ENCODE results near the gene TNFRSF14. TPM values are rescaled to one million over a fixed set of nuclear protein-coding genes. Genes with fewer than 3 reads are reported as not detected.
A peak's percentile ranks its signal among the peaks of the same experiment; 100 is the strongest.

Gene TNFRSF14
- 10 to 100 TPM; 55.8 to 75.8 (median 67.8) TPM for total RNA-seq

DNA sequence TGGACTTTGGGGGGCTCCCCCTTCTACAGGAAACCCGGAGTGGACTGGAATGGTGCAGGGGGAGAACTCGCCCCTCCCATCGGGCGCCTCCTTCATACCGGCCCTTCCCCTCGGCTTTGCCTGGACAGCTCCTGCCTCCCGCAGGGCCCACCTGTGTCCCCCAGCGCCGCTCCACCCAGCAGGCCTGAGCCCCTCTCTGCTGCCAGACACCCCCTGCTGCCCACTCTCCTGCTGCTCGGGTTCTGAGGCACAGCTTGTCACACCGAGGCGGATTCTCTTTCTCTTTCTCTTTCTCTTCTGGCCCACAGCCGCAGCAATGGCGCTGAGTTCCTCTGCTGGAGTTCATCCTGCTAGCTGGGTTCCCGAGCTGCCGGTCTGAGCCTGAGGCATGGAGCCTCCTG lies at the start of gene TNFRSF14:
TNFRSF14 (plus strand) TSS at position 95 of the 401 bp plus-strand sequence; CDS start at position 389, 294 bp downstream.
- no peaks in the 10 kb centered on the region for H3K36me3 ChIP-seq
- TF ChIP-seq POLR2A (IDR thresholded peaks at IDR 0.05) (no peak), POLR2AphosphoS5 (IDR thresholded peaks at IDR 0.05) (peak in 1 of 3 donors; percentile 46)
- TF ChIP-seq, protein P1, sequence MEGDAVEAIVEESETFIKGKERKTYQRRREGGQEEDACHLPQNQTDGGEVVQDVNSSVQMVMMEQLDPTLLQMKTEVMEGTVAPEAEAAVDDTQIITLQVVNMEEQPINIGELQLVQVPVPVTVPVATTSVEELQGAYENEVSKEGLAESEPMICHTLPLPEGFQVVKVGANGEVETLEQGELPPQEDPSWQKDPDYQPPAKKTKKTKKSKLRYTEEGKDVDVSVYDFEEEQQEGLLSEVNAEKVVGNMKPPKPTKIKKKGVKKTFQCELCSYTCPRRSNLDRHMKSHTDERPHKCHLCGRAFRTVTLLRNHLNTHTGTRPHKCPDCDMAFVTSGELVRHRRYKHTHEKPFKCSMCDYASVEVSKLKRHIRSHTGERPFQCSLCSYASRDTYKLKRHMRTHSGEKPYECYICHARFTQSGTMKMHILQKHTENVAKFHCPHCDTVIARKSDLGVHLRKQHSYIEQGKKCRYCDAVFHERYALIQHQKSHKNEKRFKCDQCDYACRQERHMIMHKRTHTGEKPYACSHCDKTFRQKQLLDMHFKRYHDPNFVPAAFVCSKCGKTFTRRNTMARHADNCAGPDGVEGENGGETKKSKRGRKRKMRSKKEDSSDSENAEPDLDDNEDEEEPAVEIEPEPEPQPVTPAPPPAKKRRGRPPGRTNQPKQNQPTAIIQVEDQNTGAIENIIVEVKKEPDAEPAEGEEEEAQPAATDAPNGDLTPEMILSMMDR (IDR thresholded peaks at IDR 0.05): peak in 1 of 3 donors; percentile 16
- intact Hi-C loops (cut with DNase I; ENCODE audit: low total_unique reads): no loop called here
- H3K27me3 ChIP-seq: no peaks in the 10 kb centered on the region
- peaks cover 15 to 19% of the 10 kb centered on the region in 2 donors for H3K4me1 ChIP-seq
- H3K27ac ChIP-seq: peak within 1 kb of the TSS; percentile 95 to 99
- no peaks in the 10 kb centered on the region for H3K9me3 ChIP-seq
- peak in 1 of 2 donors; percentile 46 for DNase-seq (ENCODE audit: low spot score in 2 of 2)
- peak within 1 kb of the TSS; percentile 66 to 96 (median 74) for H3K4me3 ChIP-seq

DNA sequence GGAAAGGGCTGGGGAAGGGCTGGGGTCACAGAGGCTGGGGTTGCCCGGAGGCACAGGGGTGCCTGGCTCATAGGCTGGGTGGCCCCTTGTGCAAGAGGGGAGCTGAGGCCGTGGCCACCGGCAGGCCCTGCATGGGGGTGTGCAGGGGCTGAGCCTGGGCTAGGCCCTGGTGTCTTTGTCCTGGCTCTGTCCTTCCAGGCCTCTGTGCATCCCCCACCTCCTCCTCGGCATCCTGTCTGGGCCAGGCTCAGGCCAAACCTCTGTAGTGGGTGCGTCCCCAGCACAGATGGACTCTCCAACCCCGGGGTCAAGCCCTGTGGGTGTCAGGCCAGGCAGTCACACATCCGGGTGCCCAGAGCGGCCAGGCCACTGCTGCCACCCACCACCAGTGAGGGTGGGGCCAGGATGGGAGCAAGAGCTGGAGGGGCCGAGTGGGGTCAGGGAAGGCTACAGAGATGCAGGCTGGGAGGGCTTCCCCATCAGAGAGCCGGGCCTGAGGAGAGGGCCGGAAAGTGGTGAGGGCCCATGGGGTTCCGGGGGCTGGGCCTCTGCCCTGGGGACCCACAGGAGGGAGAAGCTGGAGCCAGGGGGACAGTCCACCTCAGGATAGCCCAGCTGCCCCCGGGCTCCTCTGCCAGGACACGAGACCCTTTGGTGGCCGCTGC lies 49.1 kb upstream of the TNFRSF14 start:
- intact Hi-C loops (cut with DNase I; ENCODE audit: low total_unique reads): no loop called here
- no peak for DNase-seq (ENCODE audit: low spot score in 2 of 2)
- no peak for TF ChIP-seq POLR2A (IDR thresholded peaks at IDR 0.05)
- TF ChIP-seq POLR2AphosphoS5 (IDR thresholded peaks at IDR 0.05): no peak
- TF ChIP-seq, protein P1 (IDR thresholded peaks at IDR 0.05): no peak
- no peaks in the 10 kb centered on the region for H3K4me1 ChIP-seq
- H3K4me3 ChIP-seq: no peak overlapping the region
- no peak overlapping the region for H3K27ac ChIP-seq
- H3K27me3 ChIP-seq: peaks cover 0 to 25% of the 10 kb centered on the region in 2 donors
- H3K9me3 ChIP-seq: no peaks in the 10 kb centered on the region
- H3K36me3 ChIP-seq: no peaks in the 10 kb centered on the region

DNA sequence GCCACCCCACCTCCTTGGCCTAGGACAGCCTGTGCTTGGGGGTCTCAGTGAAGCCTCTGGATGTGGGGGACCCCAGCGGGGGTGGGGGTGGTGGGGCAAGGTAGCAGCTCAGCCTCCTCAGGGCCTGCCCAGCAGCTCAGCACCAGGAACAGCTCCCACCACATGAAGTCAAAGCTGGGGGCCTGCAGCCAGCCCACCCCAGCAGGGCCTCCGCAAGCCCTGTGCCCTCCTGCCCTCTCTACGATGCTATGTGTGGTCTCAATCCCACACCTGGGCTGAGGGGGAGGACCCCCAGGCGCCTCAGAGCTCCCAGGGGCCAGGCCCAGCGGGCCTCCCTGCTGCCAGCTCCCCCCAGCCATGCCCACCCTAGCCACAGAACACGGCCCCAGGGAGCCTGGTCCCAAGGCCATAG lies 48.4 kb upstream of the TNFRSF14 start:
- intact Hi-C loops (cut with DNase I; ENCODE audit: low total_unique reads): no loop called here
- Histone ChIP-seq H3K4me1 (no peaks in the 10 kb centered on the region), H3K27me3 (peaks cover 0 to 18% of the 10 kb centered on the region in 2 donors), H3K27ac (no peak overlapping the region), H3K9me3 (no peaks in the 10 kb centered on the region), H3K36me3 (peaks cover 2% of the 10 kb centered on the region), H3K4me3 (no peak overlapping the region)
- DNase-seq (ENCODE audit: low spot score in 2 of 2): no peak
- TF ChIP-seq POLR2AphosphoS5 (IDR thresholded peaks at IDR 0.05): no peak
- TF ChIP-seq, protein P1 (IDR thresholded peaks at IDR 0.05): no peak
- no peak for TF ChIP-seq POLR2A (IDR thresholded peaks at IDR 0.05)

DNA sequence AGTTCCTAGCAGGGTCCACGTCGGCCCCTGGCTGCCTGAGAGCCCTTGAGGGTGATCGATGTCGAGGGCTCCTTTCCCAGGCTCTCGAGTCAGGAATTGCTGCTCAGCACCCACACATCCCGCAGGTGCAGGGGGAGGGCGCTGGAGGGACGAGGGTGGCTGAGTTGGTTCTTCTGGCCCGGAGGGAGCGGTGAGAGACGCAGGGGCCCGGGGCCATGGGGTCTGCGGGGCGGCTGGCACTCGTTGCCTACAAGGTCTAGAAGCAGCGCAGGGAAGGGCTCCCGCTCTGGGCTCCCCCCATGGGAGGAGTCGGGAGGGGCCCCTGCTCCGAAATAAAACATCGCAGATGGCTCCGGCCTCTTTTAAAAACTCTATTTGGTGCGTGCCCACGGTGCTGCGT lies 48.0 kb upstream of the TNFRSF14 start:
- Histone ChIP-seq H3K36me3 (peaks cover 4% of the 10 kb centered on the region), H3K27ac (no peak overlapping the region), H3K9me3 (no peaks in the 10 kb centered on the region), H3K4me3 (no peak overlapping the region), H3K4me1 (no peaks in the 10 kb centered on the region), H3K27me3 (peaks cover 0 to 15% of the 10 kb centered on the region in 2 donors)
- DNase-seq (ENCODE audit: low spot score in 2 of 2): no peak
- TF ChIP-seq POLR2AphosphoS5 (IDR thresholded peaks at IDR 0.05): no peak
- TF ChIP-seq, protein P1 (IDR thresholded peaks at IDR 0.05): no peak
- no peak for TF ChIP-seq POLR2A (IDR thresholded peaks at IDR 0.05)
- intact Hi-C loops (cut with DNase I; ENCODE audit: low total_unique reads): no loop called here

DNA sequence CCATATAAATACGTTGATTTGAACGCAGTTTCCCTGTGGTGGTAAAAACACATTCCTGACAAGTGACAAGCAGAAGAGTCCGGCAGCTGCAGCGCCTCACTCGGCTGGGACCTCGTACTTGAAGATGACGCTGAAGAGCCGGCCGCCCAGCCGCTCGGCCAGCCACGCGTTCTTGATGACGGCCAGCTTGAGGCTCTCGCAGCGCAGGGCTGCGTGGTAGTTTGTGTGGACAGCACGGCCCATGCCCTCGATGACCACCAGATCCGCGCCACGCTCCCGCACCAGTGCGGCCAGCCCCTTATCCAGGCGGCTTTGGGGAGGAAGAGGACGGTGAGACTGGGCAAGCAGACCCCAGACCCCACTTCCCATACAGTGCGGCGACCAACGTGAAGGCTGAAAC lies 47.4 kb upstream of the TNFRSF14 start:
- Histone ChIP-seq H3K4me3 (no peak overlapping the region), H3K27ac (no peak overlapping the region), H3K9me3 (no peaks in the 10 kb centered on the region), H3K36me3 (peaks cover 9% of the 10 kb centered on the region), H3K27me3 (peaks cover 0 to 10% of the 10 kb centered on the region in 2 donors), H3K4me1 (no peaks in the 10 kb centered on the region)
- intact Hi-C loops (cut with DNase I; ENCODE audit: low total_unique reads): no loop called here
- no peak for DNase-seq (ENCODE audit: low spot score in 2 of 2)
- TF ChIP-seq, protein P1 (IDR thresholded peaks at IDR 0.05): no peak
- no peak for TF ChIP-seq POLR2A (IDR thresholded peaks at IDR 0.05)
- no peak for TF ChIP-seq POLR2AphosphoS5 (IDR thresholded peaks at IDR 0.05)

Measured in breast epithelium (tissue), 4 donors.